Loucy (cell line): Measurements from ENCODE around the gene RSAD2.

ENCODE experiments used
- CTCF ChIP-seq: fragments of 200-600 bp; sonication (generic); conservative IDR thresholded peaks from 2 replicates; pipeline ENCODE4 v1.5.1; 2014; ENCODE audit warnings: mild to moderate bottlenecking, antibody characterized with exemption, low read length
- EZH2phosphoT487 ChIP-seq: fragments of 200-600 bp; IDR thresholded peaks from 2 replicates; pipeline ENCODE4 v1.6.1; 2018; ENCODE audit warnings: antibody characterized with exemption, mild to moderate bottlenecking, moderate library complexity, borderline replicate concordance

GRCh38 chr2:6923319-6923718 is 45.7 kb downstream of the RSAD2 start:
- TF ChIP-seq EZH2phosphoT487: no peak
- no peak for TF ChIP-seq CTCF
